Naive thymus-derived CD8-positive, alpha-beta T cell (primary cell): ENCODE data around the gene TNFRSF14. TPM values are rescaled to one million over a fixed set of nuclear protein-coding genes. Genes with fewer than 3 reads are reported as not detected.

Experiments
- ATAC-seq, 2 donors: fragments of 150-1000 bp; cut with Tn5 transposase in 1 of 2; sonication (Bioruptor Pico), chemical (Tn5 transposase) in 1 of 2; 1 replicate in 1 of 2; 2 replicates in 1 of 2; pipeline ENCODE4 v1.10.0; 2021; ENCODE audit warnings: mild to moderate bottlenecking in 2 of 2, moderate library complexity in 2 of 2
- POLR2A ChIA-PET: fragments of 350-600 bp; sonication (Branson Sonifier 250); formaldehyde crosslinking; loops from one replicate; lab custom pipeline; 2021; ENCODE audit warnings: antibody characterized with exemption; lab: Charles Lee
- DNase-seq, 10 donors: peaks; one replicate each; pipeline versions ENCODE4 v3.0.0 to v3.0.0-alpha.2; 2020 to 2022
- H3K27ac Mint-ChIP-seq, 10 donors: one replicate each; pipeline ENCODE4 v1.8.0; 2020 to 2022; ENCODE audit warnings: mild to moderate bottlenecking in 10 of 10, mixed read lengths in 10 of 10, moderate library complexity in 4 of 10, inconsistent platforms in 1 of 10
- H3K27me3 Mint-ChIP-seq, 5 donors: one replicate each; pipeline ENCODE4 v1.8.0; 2021 to 2022; ENCODE audit warnings: mixed read lengths in 5 of 5
- H3K36me3 Mint-ChIP-seq, 3 donors: one replicate each; pipeline ENCODE4 v1.8.0; 2020 to 2022; ENCODE audit warnings: mixed read lengths in 3 of 3, mild to moderate bottlenecking in 2 of 3, inconsistent platforms in 1 of 3
- H3K4me1 Mint-ChIP-seq, 4 donors: one replicate each; pipeline ENCODE4 v1.8.0; 2021 to 2022; ENCODE audit warnings: mixed read lengths in 4 of 4
- H3K4me3 Mint-ChIP-seq, 10 donors: one replicate each; pipeline ENCODE4 v1.8.0; 2020 to 2022; ENCODE audit warnings: mild to moderate bottlenecking in 10 of 10, mixed read lengths in 10 of 10, moderate library complexity in 6 of 10, inconsistent platforms in 1 of 10
- H3K9me3 Mint-ChIP-seq, 9 donors: one replicate each; pipeline ENCODE4 v1.8.0; 2020 to 2022; ENCODE audit warnings: mixed read lengths in 9 of 9, mild to moderate bottlenecking in 3 of 9, inconsistent platforms in 1 of 9, moderate library complexity in 1 of 9
- polyA plus RNA-seq, 3 donors: library from polyadenylated mRNA; unstranded; fragments of 300-500 nt; fragmentation: Illumina TruSeq; gene quantifications; one replicate each; pipeline ENCODE4 v1.2.3, GENCODE V29; 2021
- total RNA-seq, 8 experiments: library from RNA in 2 of 8; stranded (reverse) in 2 of 8; gene quantifications; one replicate each; pipeline ENCODE4 v1.2.3 and lab custom pipeline; 2021 to 2026

TNFRSF14 gene
- total and polyA plus RNA-seq, 5 experiments from 2014 or later, result 45.8 to 190 (median 61.6) TPM

GRCh38 chr1:2586154-2587070 is 30.2 kb downstream of the TNFRSF14 start, which contains the start of gene PRXL2B:
PRXL2B (plus strand) TSS chr1:2586777; CDS start chr1:2586886, 109 bp downstream.
- Mint-ChIP-seq H3K4me1 (peaks cover 26 to 49% (median 42%) of the 10 kb centered on the region in 4 donors), H3K27me3 (no peaks in the 10 kb centered on the region), H3K9me3 (no peaks in the 10 kb centered on the region), H3K27ac (peak within 1 kb of the TSS; percentile 88 to 99 (median 97)), H3K36me3 (peaks cover 0 to 11% (median 3%) of the 10 kb centered on the region in 3 donors), H3K4me3 (peak within 1 kb of the TSS; percentile 88 to 96 (median 92))
- ATAC-seq (peak; percentile 57 to 65), DNase-seq (peak; percentile 91 to 100 (median 96))
- POLR2A ChIA-PET, result interaction anchor here (0.6 to 13.6 kb wide), 20 partner anchors 9 to 331 kb away, joined by 3 to 408 read pairs (median 7); partner anchors contain the start of genes MORN1, PANK4, PEX10 and RER1

GRCh38 chr1:2587071-2587859 is 31.1 kb downstream of the TNFRSF14 start:
- DNase-seq (peak in 5 of 10 donors; percentile 9 to 70 (median 33)), ATAC-seq (peak in 1 of 2 donors; percentile 0)
- peak overlapping the region; percentile 65 to 91 (median 80) for H3K4me3 Mint-ChIP-seq
- peaks cover 0 to 11% (median 3%) of the 10 kb centered on the region in 3 donors for H3K36me3 Mint-ChIP-seq
- peak overlapping the region in 9 of 10 donors; percentile 20 to 89 (median 56) for H3K27ac Mint-ChIP-seq
- peaks cover 22 to 47% (median 37%) of the 10 kb centered on the region in 4 donors for H3K4me1 Mint-ChIP-seq
- no peaks in the 10 kb centered on the region for H3K27me3 Mint-ChIP-seq
- H3K9me3 Mint-ChIP-seq, result no peaks in the 10 kb centered on the region
- POLR2A ChIA-PET, result interaction anchor here (0.8 to 13.6 kb wide), 10 partner anchors 10 to 172 kb away, joined by 3 to 408 read pairs (median 44); partner anchors contain the start of genes PANK4, PEX10 and TNFRSF14

- peaks cover 23 to 49% (median 32%) of the 10 kb centered on the region in 4 donors for H3K4me1 Mint-ChIP-seq
- H3K36me3 Mint-ChIP-seq, result peaks cover 0 to 11% (median 3%) of the 10 kb centered on the region in 3 donors
- no peaks in the 10 kb centered on the region for H3K9me3 Mint-ChIP-seq
- POLR2A ChIA-PET, result interaction anchor here (0.8 to 13.6 kb wide), 9 partner anchors 10 to 173 kb away, joined by 3 to 408 read pairs (median 38); partner anchors contain the start of genes PANK4, PEX10 and TNFRSF14
- peak overlapping the region in 5 of 10 donors; percentile 35 to 86 (median 72) for H3K27ac Mint-ChIP-seq
- H3K27me3 Mint-ChIP-seq, result no peaks in the 10 kb centered on the region
- H3K4me3 Mint-ChIP-seq, result peak overlapping the region; percentile 69 to 91 (median 80)
- ATAC-seq, result no peak
- peak in 1 of 10 donors; percentile 62 for DNase-seq
These were observed 31.8 kb downstream of the TNFRSF14 start for GRCh38 chr1:2587860-2588571.

GRCh38 chr1:2588661-2589430 is 32.7 kb downstream of the TNFRSF14 start:
- Mint-ChIP-seq H3K36me3 (peaks cover 0 to 11% (median 3%) of the 10 kb centered on the region in 3 donors), H3K4me3 (peak overlapping the region in 8 of 10 donors; percentile 7 to 72 (median 42)), H3K9me3 (no peaks in the 10 kb centered on the region), H3K27ac (peak overlapping the region in 2 of 10 donors; percentile 56 to 77), H3K27me3 (no peaks in the 10 kb centered on the region), H3K4me1 (peaks cover 15 to 41% (median 26%) of the 10 kb centered on the region in 4 donors)
- peak in 1 of 10 donors; percentile 61 for DNase-seq
- no peak for ATAC-seq
- POLR2A ChIA-PET, result interaction anchor here (6.6 to 13.6 kb wide), 2 partner anchors 29 to 174 kb away, joined by 65 to 408 read pairs; partner anchors contain the start of genes PEX10 and TNFRSF14

- no peaks in the 10 kb centered on the region for H3K9me3 Mint-ChIP-seq
- POLR2A ChIA-PET, result interaction anchor here (13.6 kb wide), 1 partner anchor 30 kb away, joined by 408 read pairs; the partner anchor contains the start of gene TNFRSF14
- peaks cover 7 to 33% (median 19%) of the 10 kb centered on the region in 4 donors for H3K4me1 Mint-ChIP-seq
- H3K36me3 Mint-ChIP-seq, result peaks cover 0 to 11% (median 3%) of the 10 kb centered on the region in 3 donors
- H3K27me3 Mint-ChIP-seq, result no peaks in the 10 kb centered on the region
- ATAC-seq (no peak), DNase-seq (peak in 1 of 10 donors; percentile 49)
- peak overlapping the region in 4 of 10 donors; percentile 22 to 70 (median 36) for H3K4me3 Mint-ChIP-seq
- H3K27ac Mint-ChIP-seq, result peak overlapping the region in 4 of 10 donors; percentile 12 to 65 (median 18)
These were observed 33.5 kb downstream of the TNFRSF14 start for GRCh38 chr1:2589431-2590232.

GRCh38 chr1:2590233-2591141 is 34.3 kb downstream of the TNFRSF14 start:
- Mint-ChIP-seq H3K27ac (peak overlapping the region in 3 of 10 donors; percentile 14 to 70 (median 68)), H3K36me3 (peaks cover 0 to 11% (median 3%) of the 10 kb centered on the region in 3 donors), H3K9me3 (no peaks in the 10 kb centered on the region), H3K4me3 (peak overlapping the region in 1 of 10 donors; percentile 41), H3K4me1 (peaks cover 0 to 25% (median 13%) of the 10 kb centered on the region in 4 donors), H3K27me3 (no peaks in the 10 kb centered on the region)
- POLR2A ChIA-PET, result no interaction called here
- no peak for ATAC-seq
- DNase-seq, result peak in 1 of 10 donors; percentile 60

GRCh38 chr1:2591233-2591580 is 35.0 kb downstream of the TNFRSF14 start:
- peak overlapping the region in 4 of 10 donors; percentile 1 to 74 (median 69) for H3K27ac Mint-ChIP-seq
- peak overlapping the region in 2 of 10 donors; percentile 2 to 29 for H3K4me3 Mint-ChIP-seq
- H3K4me1 Mint-ChIP-seq, result peaks cover 0 to 22% (median 13%) of the 10 kb centered on the region in 4 donors
- H3K36me3 Mint-ChIP-seq, result peaks cover 0 to 11% (median 3%) of the 10 kb centered on the region in 3 donors
- ATAC-seq, result no peak
- DNase-seq, result peak in 1 of 10 donors; percentile 13
- H3K9me3 Mint-ChIP-seq, result no peaks in the 10 kb centered on the region
- peaks cover 0 to 1% (median 0%) of the 10 kb centered on the region in 5 donors for H3K27me3 Mint-ChIP-seq
- POLR2A ChIA-PET, result interaction anchor here (1.0 kb wide), 1 partner anchor 43 kb away, joined by 3 read pairs; no protein-coding TSS in a partner anchor

- POLR2A ChIA-PET, result interaction anchor here (1.0 kb wide), 1 partner anchor 43 kb away, joined by 3 read pairs; no protein-coding TSS in a partner anchor
- ATAC-seq (no peak), DNase-seq (peak in 1 of 10 donors; percentile 42)
- H3K27me3 Mint-ChIP-seq, result peaks cover 0 to 1% (median 0%) of the 10 kb centered on the region in 5 donors
- peak overlapping the region in 7 of 10 donors; percentile 6 to 57 (median 51) for H3K4me3 Mint-ChIP-seq
- H3K4me1 Mint-ChIP-seq, result peaks cover 0 to 22% (median 13%) of the 10 kb centered on the region in 4 donors
- H3K36me3 Mint-ChIP-seq, result peaks cover 0 to 11% (median 3%) of the 10 kb centered on the region in 3 donors
- H3K9me3 Mint-ChIP-seq, result no peaks in the 10 kb centered on the region
- peak overlapping the region in 3 of 10 donors; percentile 15 to 53 (median 46) for H3K27ac Mint-ChIP-seq
These were observed 35.5 kb downstream of the TNFRSF14 start for GRCh38 chr1:2591581-2592261.
